Mucosa of rectum (tissue), 2 donors: Measurements from ENCODE around the gene LRIT2.
A peak's percentile ranks its signal among the peaks of the same experiment; 100 is the strongest.

ENCODE experiments used
- H3K27ac ChIP-seq, 2 donors: one replicate each; pipeline ENCODE4 v1.7.0; 2013; ENCODE audit warnings: inconsistent platforms in 2 of 2, low read depth in 2 of 2, low read length in 2 of 2
- H3K27me3 ChIP-seq, 2 donors: one replicate each; pipeline ENCODE4 v1.7.0; 2013; ENCODE audit warnings: low read length in 2 of 2; ENCODE audit not compliant: control insufficient read depth in 2 of 2, insufficient read depth in 2 of 2
- H3K36me3 ChIP-seq, 2 donors: one replicate each; pipeline ENCODE4 v1.7.0; 2013; ENCODE audit warnings: low read length in 2 of 2; ENCODE audit not compliant: control insufficient read depth in 2 of 2, insufficient read depth in 2 of 2
- H3K4me1 ChIP-seq, 2 donors: one replicate each; pipeline ENCODE4 v1.7.0; 2013; ENCODE audit warnings: low read length in 2 of 2, mild to moderate bottlenecking in 1 of 2; ENCODE audit not compliant: control insufficient read depth in 2 of 2, insufficient read depth in 2 of 2
- H3K4me3 ChIP-seq, 2 donors: one replicate each; pipeline ENCODE4 v1.7.0; 2013; ENCODE audit warnings: low read length in 2 of 2
- H3K9ac ChIP-seq, 2 donors: one replicate each; pipeline ENCODE4 v1.7.0; 2013; ENCODE audit warnings: low read length in 2 of 2, low read depth in 1 of 2, mild to moderate bottlenecking in 1 of 2
- H3K9me3 ChIP-seq, 2 donors: one replicate each; pipeline ENCODE4 v1.7.0; 2013; ENCODE audit warnings: low read length in 2 of 2; ENCODE audit not compliant: control insufficient read depth in 2 of 2
- donor health status: healthy.
- donor health status: Normal muscosa, but diverticular disease.

LRIT2 gene

GRCh38 chr10:84198206-84198915 lies 27.0 kb downstream of the LRIT2 start:
- Histone ChIP-seq H3K9me3 (no peaks in the 10 kb centered on the region), H3K4me1 (peaks cover 68 to 83% of the 10 kb centered on the region in 2 donors), H3K27ac (peak overlapping the region; percentile 89 to 93), H3K27me3 (peaks cover 0 to 3% of the 10 kb centered on the region in 2 donors), H3K9ac (peak overlapping the region; percentile 47 to 64), H3K4me3 (peak overlapping the region; percentile 38 to 52), H3K36me3 (peaks cover 3 to 9% of the 10 kb centered on the region in 2 donors)

GRCh38 chr10:84197643-84198042 lies 27.7 kb downstream of the LRIT2 start:
- Histone ChIP-seq H3K9me3 (no peaks in the 10 kb centered on the region), H3K9ac (peak overlapping the region; percentile 47 to 49), H3K36me3 (peaks cover 0 to 4% of the 10 kb centered on the region in 2 donors), H3K4me3 (peak overlapping the region; percentile 2 to 41), H3K27ac (peak overlapping the region; percentile 89 to 93), H3K27me3 (peaks cover 0 to 3% of the 10 kb centered on the region in 2 donors), H3K4me1 (peaks cover 68 to 84% of the 10 kb centered on the region in 2 donors)

- Histone ChIP-seq H3K9me3 (no peaks in the 10 kb centered on the region), H3K4me3 (no peak overlapping the region), H3K36me3 (peaks cover 0 to 3% of the 10 kb centered on the region in 2 donors), H3K27me3 (peaks cover 0 to 3% of the 10 kb centered on the region in 2 donors), H3K9ac (peak overlapping the region; percentile 24 to 34), H3K4me1 (peaks cover 66 to 80% of the 10 kb centered on the region in 2 donors), H3K27ac (peak overlapping the region; percentile 89 to 93)
Observed at GRCh38 chr10:84196941-84197340, 28.4 kb downstream of the LRIT2 start.

- Histone ChIP-seq H3K9ac (peak overlapping the region; percentile 79 to 90), H3K9me3 (no peaks in the 10 kb centered on the region), H3K4me3 (peak overlapping the region; percentile 75 to 76)
Observed at GRCh38 chr10:84196083-84196482, 29.3 kb downstream of the LRIT2 start.

GRCh38 chr10:84195044-84195830 lies 30.1 kb downstream of the LRIT2 start:
- H3K9ac ChIP-seq: peak overlapping the region; percentile 79 to 90
- peak overlapping the region; percentile 75 to 76 for H3K4me3 ChIP-seq
- H3K9me3 ChIP-seq: no peaks in the 10 kb centered on the region
- peaks cover 2 to 3% of the 10 kb centered on the region in 2 donors for H3K27me3 ChIP-seq
- no peaks in the 10 kb centered on the region for H3K36me3 ChIP-seq
- peak overlapping the region; percentile 89 to 93 for H3K27ac ChIP-seq
- peaks cover 50 to 63% of the 10 kb centered on the region in 2 donors for H3K4me1 ChIP-seq

More at GRCh38 chr10:84196083-84196482, 29.3 kb downstream of the LRIT2 start:
- Histone ChIP-seq H3K27me3 (peaks cover 2 to 3% of the 10 kb centered on the region in 2 donors), H3K36me3 (no peaks in the 10 kb centered on the region), H3K4me1 (peaks cover 58 to 71% of the 10 kb centered on the region in 2 donors), H3K27ac (peak overlapping the region; percentile 89 to 93)

GRCh38 chr10:84194424-84195043 lies 30.8 kb downstream of the LRIT2 start, which contains the start of gene CDHR1:
CDHR1 (plus strand) TSS chr10:84194537; CDS start chr10:84194761, 224 bp downstream.
- Histone ChIP-seq H3K9me3 (no peaks in the 10 kb centered on the region), H3K4me3 (peak within 1 kb of the TSS; percentile 75 to 76), H3K4me1 (peaks cover 44 to 60% of the 10 kb centered on the region in 2 donors), H3K9ac (peak within 1 kb of the TSS; percentile 79 to 90), H3K27me3 (peaks cover 2 to 3% of the 10 kb centered on the region in 2 donors), H3K27ac (peak within 1 kb of the TSS; percentile 89 to 93), H3K36me3 (no peaks in the 10 kb centered on the region)

- peak overlapping the region; percentile 59 to 76 for H3K4me3 ChIP-seq
- peak overlapping the region in 1 of 2 donors; percentile 93 for H3K27ac ChIP-seq
- no peaks in the 10 kb centered on the region for H3K36me3 ChIP-seq
- peak overlapping the region in 1 of 2 donors; percentile 90 for H3K9ac ChIP-seq
- peaks cover 39 to 56% of the 10 kb centered on the region in 2 donors for H3K4me1 ChIP-seq
- peaks cover 2 to 3% of the 10 kb centered on the region in 2 donors for H3K27me3 ChIP-seq
- H3K9me3 ChIP-seq: no peaks in the 10 kb centered on the region
Observed at GRCh38 chr10:84193846-84194423, 31.4 kb downstream of the LRIT2 start.

GRCh38 chr10:84193327-84193726 lies 32.0 kb downstream of the LRIT2 start:
- no peak overlapping the region for H3K9ac ChIP-seq
- H3K27ac ChIP-seq: no peak overlapping the region
- H3K4me3 ChIP-seq: no peak overlapping the region
- no peaks in the 10 kb centered on the region for H3K36me3 ChIP-seq
- H3K27me3 ChIP-seq: peaks cover 2 to 3% of the 10 kb centered on the region in 2 donors
- H3K9me3 ChIP-seq: no peaks in the 10 kb centered on the region
- H3K4me1 ChIP-seq: peaks cover 39 to 54% of the 10 kb centered on the region in 2 donors

GRCh38 chr10:84191106-84191505 lies 34.2 kb downstream of the LRIT2 start:
- no peak overlapping the region for H3K4me3 ChIP-seq
- H3K4me1 ChIP-seq: peaks cover 19 to 34% of the 10 kb centered on the region in 2 donors
- no peak overlapping the region for H3K27ac ChIP-seq
- peaks cover 2 to 3% of the 10 kb centered on the region in 2 donors for H3K27me3 ChIP-seq
- no peaks in the 10 kb centered on the region for H3K36me3 ChIP-seq
- no peak overlapping the region for H3K9ac ChIP-seq
- H3K9me3 ChIP-seq: no peaks in the 10 kb centered on the region
